Upper lobe of left lung (tissue), 6 donors: ENCODE results near the gene SHCBP1L. TPM values are rescaled to one million over a fixed set of nuclear protein-coding genes. Genes with fewer than 3 reads are reported as not detected.

Experiments used
- ATAC-seq, 2 donors: fragments of 200-7000 bp; cut with Tn5 transposase; one replicate each; pipeline ENCODE4 v1.9.1; 2022; ENCODE audit warnings: mild to moderate bottlenecking in 2 of 2, moderate library complexity in 2 of 2; ENCODE audit not compliant: low FRiP score in 2 of 2
- DNase-seq, 2 donors: peaks; one replicate each; pipeline ENCODE4 v3.0.0-alpha.2; 2019 to 2020
- H3K27ac ChIP-seq, 4 donors: fragments of 200-600 bp; sonication (generic); one replicate each; pipeline ENCODE4 v1.5.1; 2016 to 2019
- H3K27me3 ChIP-seq, 4 donors: fragments of 200-600 bp; sonication (generic); one replicate each; pipeline ENCODE4 v1.5.1; 2017 to 2019
- H3K36me3 ChIP-seq, 4 donors: fragments of 200-600 bp; sonication (generic); one replicate each; pipeline ENCODE4 v1.5.1; 2016 to 2019
- H3K4me1 ChIP-seq, 4 donors: fragments of 200-600 bp; sonication (generic); one replicate each; pipeline ENCODE4 v1.5.1; 2018 to 2019
- H3K4me3 ChIP-seq, 4 donors: fragments of 200-600 bp; sonication (generic); one replicate each; pipeline ENCODE4 v1.5.1; 2017 to 2019; ENCODE audit warnings: mild to moderate bottlenecking in 2 of 4, moderate library complexity in 1 of 4
- H3K9me3 ChIP-seq, 4 donors: fragments of 200-600 bp; sonication (generic); one replicate each; pipeline ENCODE4 v1.5.1; 2018 to 2019
- CTCF ChIP-seq, 6 experiments: fragments of 450-650 bp in 4 of 6; fragments of 200-600 bp in 2 of 6; sonication (generic) in 2 of 6; IDR thresholded peaks; one replicate each; pipeline ENCODE4 v1.5.1; 2016 to 2019; ENCODE audit warnings: antibody characterized with exemption in 6 of 6
- EP300 ChIP-seq, 4 donors: sonication (generic); formaldehyde crosslinking; IDR thresholded peaks; one replicate each; pipeline ENCODE4 v1.5.1; 2017; ENCODE audit warnings: antibody characterized with exemption in 4 of 4, control low read depth in 2 of 4
- POLR2A ChIP-seq, 4 donors: fragments of 450-650 bp; IDR thresholded peaks; one replicate each; pipeline ENCODE4 v1.5.1; 2016 to 2017; ENCODE audit warnings: antibody characterized with exemption in 4 of 4, mild to moderate bottlenecking in 2 of 4
- POLR2AphosphoS5 ChIP-seq, 2 donors: sonication (generic); formaldehyde crosslinking; IDR thresholded peaks; one replicate each; pipeline ENCODE4 v1.5.1; 2017; ENCODE audit warnings: antibody characterized with exemption in 2 of 2
- WGBS, 2 donors: methylation state at CpG; one replicate each; pipeline ENCODE4 v1.1.5; 2017 to 2018; 5-methylcytosine and 5-hydroxymethylcytosine counted together
- total RNA-seq, 6 donors: library from RNA; depleted of rRNA in 4 of 6; stranded (reverse); fragments of >200 nt in 4 of 6; gene quantifications; one replicate each; pipeline versions ENCODE4 v1.1.0 to v1.2.1, GENCODE V29; 2016 to 2021
- donor health status: DM: no; HTN: no; CAD: no; lungs with moderate emphysema.
- donor health status: DM: no; HTN: yes; CAD: no; lungs with severe emphysema.

SHCBP1L gene
- total RNA-seq, 6 donors from 2014 or later: not detected

- H3K9me3 ChIP-seq: no peaks in the 10 kb centered on the region
- 81 to 84% methylated on average over 5 of the region's 5 CpGs for WGBS, 2 donors
- ATAC-seq (no peak), DNase-seq (no peak)
- no peaks in the 10 kb centered on the region for H3K36me3 ChIP-seq
- TF ChIP-seq POLR2A (IDR thresholded peaks at IDR 0.05): no peak
- TF ChIP-seq CTCF (IDR thresholded peaks at IDR 0.05): no peak
- TF ChIP-seq EP300 (IDR thresholded peaks at IDR 0.05): no peak
- TF ChIP-seq POLR2AphosphoS5 (IDR thresholded peaks at IDR 0.05): no peak
- no peaks in the 10 kb centered on the region for H3K4me1 ChIP-seq
- H3K27me3 ChIP-seq: no peaks in the 10 kb centered on the region
- no peak overlapping the region for H3K4me3 ChIP-seq
- no peak overlapping the region for H3K27ac ChIP-seq
Observed at GRCh38 chr1:182968836-182969734, 16.1 kb upstream of the SHCBP1L start.

GRCh38 chr1:182968151-182968741 lies 15.3 kb upstream of the SHCBP1L start:
- ATAC-seq: no peak

GRCh38 chr1:182965861-182966260 lies 12.9 kb upstream of the SHCBP1L start:
- no peaks in the 10 kb centered on the region for H3K9me3 ChIP-seq
- no peak overlapping the region for H3K4me3 ChIP-seq
- H3K27ac ChIP-seq: no peak overlapping the region
- DNase-seq (no peak), ATAC-seq (no peak)
- no peak for TF ChIP-seq POLR2AphosphoS5 (IDR thresholded peaks at IDR 0.05)
- TF ChIP-seq POLR2A (IDR thresholded peaks at IDR 0.05): no peak
- TF ChIP-seq CTCF (IDR thresholded peaks at IDR 0.05): no peak
- no peaks in the 10 kb centered on the region for H3K27me3 ChIP-seq
- peaks cover 0 to 6% (median 0%) of the 10 kb centered on the region in 4 donors for H3K4me1 ChIP-seq
- 88 to 95% methylated on average over 1 of the region's 1 CpG for WGBS, 2 donors
- no peaks in the 10 kb centered on the region for H3K36me3 ChIP-seq

More at GRCh38 chr1:182968151-182968741, 15.3 kb upstream of the SHCBP1L start:
- WGBS, 2 donors: 58 to 59% methylated on average over 4 of the region's 4 CpGs
- H3K27ac ChIP-seq: no peak overlapping the region
- TF ChIP-seq CTCF (IDR thresholded peaks at IDR 0.05): no peak
- no peak overlapping the region for H3K4me3 ChIP-seq
- no peaks in the 10 kb centered on the region for H3K9me3 ChIP-seq
- H3K27me3 ChIP-seq: no peaks in the 10 kb centered on the region
- no peaks in the 10 kb centered on the region for H3K4me1 ChIP-seq
- no peak for DNase-seq
- H3K36me3 ChIP-seq: no peaks in the 10 kb centered on the region

- Histone ChIP-seq H3K27me3 (no peaks in the 10 kb centered on the region), H3K9me3 (no peaks in the 10 kb centered on the region), H3K4me1 (peaks cover 0 to 6% (median 0%) of the 10 kb centered on the region in 4 donors), H3K4me3 (no peak overlapping the region), H3K36me3 (no peaks in the 10 kb centered on the region), H3K27ac (no peak overlapping the region)
- no peak for DNase-seq
- 90 to 100% methylated on average over 1 of the region's 1 CpG for WGBS, 2 donors
- no peak for ATAC-seq
- no peak for TF ChIP-seq POLR2AphosphoS5 (IDR thresholded peaks at IDR 0.05)
- no peak for TF ChIP-seq CTCF (IDR thresholded peaks at IDR 0.05)
- no peak for TF ChIP-seq POLR2A (IDR thresholded peaks at IDR 0.05)
- TF ChIP-seq EP300 (IDR thresholded peaks at IDR 0.05): no peak
Observed at GRCh38 chr1:182965096-182965495, 12.1 kb upstream of the SHCBP1L start.
